GM18909 (cell line): Measurements from ENCODE around the gene IL17RE.
A peak's percentile ranks its signal among the peaks of the same experiment; 100 is the strongest.
"Not testable (repeated sequence)": the region's sequence is repeated elsewhere in the genome, so short reads cannot be mapped to it uniquely, and the experiment has no call there.

Experiments used
- ATAC-seq: cut with Tn5 transposase; IDR thresholded peaks from one replicate; pipeline ENCODE4 v1.9.1; 2021; ENCODE audit warnings: mild to moderate bottlenecking; ENCODE audit not compliant: unreplicated experiment, poor library complexity

The IL17RE gene

GRCh38 chr3:9879830-9880549 lies 22.7 kb upstream of the IL17RE start, which contains the start of gene CIDEC:
Gene CIDEC, minus strand, starts transcription at chr3:9880253. Its CDS starts 1,767 bp downstream, at chr3:9878486.
- no peak for ATAC-seq

- no peak for ATAC-seq
Observed at GRCh38 chr3:9881441-9881840, 21.2 kb upstream of the IL17RE start.

GRCh38 chr3:9883706-9884554 lies 18.7 kb upstream of the IL17RE start:
- ATAC-seq = no peak

GRCh38 chr3:9884555-9885165 lies 18.0 kb upstream of the IL17RE start:
- no peak for ATAC-seq

GRCh38 chr3:9886328-9886727 lies 16.3 kb upstream of the IL17RE start:
- no peak for ATAC-seq

- no peak for ATAC-seq
Observed at GRCh38 chr3:9887480-9887879, 15.2 kb upstream of the IL17RE start.

GRCh38 chr3:9888540-9888939 lies 14.1 kb upstream of the IL17RE start:
- ATAC-seq = no peak

- ATAC-seq = no peak
Observed at GRCh38 chr3:9889405-9889804, 13.2 kb upstream of the IL17RE start.

GRCh38 chr3:9890249-9891071 lies 12.2 kb upstream of the IL17RE start, which contains the start of gene JAGN1:
Gene JAGN1, plus strand, starts transcription at chr3:9890610. Its CDS starts 113 bp downstream, at chr3:9890723.
- ATAC-seq = peak; percentile 78

- peak; percentile 1 for ATAC-seq
Observed at GRCh38 chr3:9891072-9891622, 11.5 kb upstream of the IL17RE start.

GRCh38 chr3:9893739-9894138 lies 8.9 kb upstream of the IL17RE start:
- ATAC-seq = no peak

- ATAC-seq = not testable (repeated sequence)
Observed at GRCh38 chr3:9895715-9896114, 6.9 kb upstream of the IL17RE start.

GRCh38 chr3:9896755-9897407 lies 5.8 kb upstream of the IL17RE start:
- not testable (repeated sequence) for ATAC-seq

GRCh38 chr3:9897408-9898372 lies 5.0 kb upstream of the IL17RE start:
- ATAC-seq = peak; percentile 57

GRCh38 chr3:9898467-9899241 lies 4.0 kb upstream of the IL17RE start:
- no peak for ATAC-seq

GRCh38 chr3:9899289-9899791 lies 3.3 kb upstream of the IL17RE start:
- ATAC-seq = no peak

- ATAC-seq = not testable (repeated sequence)
Observed at GRCh38 chr3:9900965-9901415, 1.7 kb upstream of the IL17RE start.
